GM19238 (cell line): ENCODE results near the gene SPATA7.

Source experiments
- DNase-seq: peaks from one replicate; pipeline ENCODE4 v3.0.0; 2011; ENCODE audit warnings: low spot score; ENCODE audit not compliant: insufficient read length

The SPATA7 gene

GRCh38 chr14:88411039-88411438 is 25.6 kb downstream of the SPATA7 start:
- DNase-seq = no peak

GRCh38 chr14:88417594-88417993 is 32.1 kb downstream of the SPATA7 start:
- DNase-seq = no peak

- DNase-seq = no peak
Measured at GRCh38 chr14:88420187-88420586, 34.7 kb downstream of the SPATA7 start.

- DNase-seq = no peak
Measured at GRCh38 chr14:88421286-88421685, 35.8 kb downstream of the SPATA7 start.

GRCh38 chr14:88422047-88422446 is 36.6 kb downstream of the SPATA7 start:
- no peak for DNase-seq

GRCh38 chr14:88422919-88423650 is 37.6 kb downstream of the SPATA7 start:
- DNase-seq = no peak

GRCh38 chr14:88424573-88424972 is 39.1 kb downstream of the SPATA7 start:
- DNase-seq = no peak

GRCh38 chr14:88426271-88426670 is 40.8 kb downstream of the SPATA7 start:
- DNase-seq = no peak

GRCh38 chr14:88430976-88431375 is 45.5 kb downstream of the SPATA7 start:
- no peak for DNase-seq

GRCh38 chr14:88437658-88438057 is 52.2 kb downstream of the SPATA7 start:
- no peak for DNase-seq

- DNase-seq = no peak
Measured at GRCh38 chr14:88439088-88439487, 53.6 kb downstream of the SPATA7 start.

- no peak for DNase-seq
Measured at GRCh38 chr14:88452231-88452630, 66.8 kb downstream of the SPATA7 start.

GRCh38 chr14:88454886-88455285 is 69.4 kb downstream of the SPATA7 start:
- DNase-seq = no peak

- no peak for DNase-seq
Measured at GRCh38 chr14:88463318-88463717, 77.9 kb downstream of the SPATA7 start.

GRCh38 chr14:88468406-88468805 is 82.9 kb downstream of the SPATA7 start:
- no peak for DNase-seq

GRCh38 chr14:88470542-88471440 is 85.3 kb downstream of the SPATA7 start:
- DNase-seq = no peak

GRCh38 chr14:88473791-88474190 is 88.3 kb downstream of the SPATA7 start:
- DNase-seq = no peak

- no peak for DNase-seq
Measured at GRCh38 chr14:88476214-88476774, 90.8 kb downstream of the SPATA7 start.

- DNase-seq = no peak
Measured at GRCh38 chr14:88476825-88477224, 91.4 kb downstream of the SPATA7 start.

GRCh38 chr14:88477513-88478250 is 92.2 kb downstream of the SPATA7 start:
- DNase-seq = no peak

GRCh38 chr14:88478931-88479330 is 93.5 kb downstream of the SPATA7 start:
- DNase-seq = no peak

- DNase-seq = no peak
Measured at GRCh38 chr14:88479574-88479987, 94.1 kb downstream of the SPATA7 start.
